ENCODE data around the gene HNRNPA2B1. TPM values are rescaled to one million over a fixed set of nuclear protein-coding genes. Genes with fewer than 3 reads are reported as not detected.
"Not testable (repeated sequence)": the region's sequence is repeated elsewhere in the genome, so short reads cannot be mapped to it uniquely, and the experiment has no call there.

HNRNPA2B1 gene
- total RNA-seq, 1 experiment from 2014 or later: 328 TPM

- DNase-seq (ENCODE audit: low read depth): peak; percentile 43
Observed at GRCh38 chr7:26198133-26198780, 2.3 kb downstream of the HNRNPA2B1 start.

- DNase-seq (ENCODE audit: low read depth): no peak
Observed at GRCh38 chr7:26197153-26198115, 3.1 kb downstream of the HNRNPA2B1 start.

GRCh38 chr7:26195867-26196657 is 4.5 kb downstream of the HNRNPA2B1 start:
- no peak for DNase-seq (ENCODE audit: low read depth)

GRCh38 chr7:26195182-26195581 is 5.4 kb downstream of the HNRNPA2B1 start:
- no peak for DNase-seq (ENCODE audit: low read depth)

- DNase-seq (ENCODE audit: low read depth): not testable (repeated sequence)
Observed at GRCh38 chr7:26194764-26195163, 5.8 kb downstream of the HNRNPA2B1 start.

- DNase-seq (ENCODE audit: low read depth): no peak
Observed at GRCh38 chr7:26193432-26194207, 6.9 kb downstream of the HNRNPA2B1 start.

- DNase-seq (ENCODE audit: low read depth): no peak
Observed at GRCh38 chr7:26192485-26193087, 8.0 kb downstream of the HNRNPA2B1 start.

GRCh38 chr7:26191974-26192479 is 8.5 kb downstream of the HNRNPA2B1 start:
- DNase-seq (ENCODE audit: low read depth): no peak

GRCh38 chr7:26191233-26191973 is 9.1 kb downstream of the HNRNPA2B1 start:
- DNase-seq (ENCODE audit: low read depth): no peak

- no peak for DNase-seq (ENCODE audit: low read depth)
Observed at GRCh38 chr7:26190417-26190869, 10.1 kb downstream of the HNRNPA2B1 start.

- DNase-seq (ENCODE audit: low read depth): no peak
Observed at GRCh38 chr7:26189697-26190096, 10.8 kb downstream of the HNRNPA2B1 start.

- no peak for DNase-seq (ENCODE audit: low read depth)
Observed at GRCh38 chr7:26188957-26189541, 11.5 kb downstream of the HNRNPA2B1 start.

- DNase-seq (ENCODE audit: low read depth): no peak
Observed at GRCh38 chr7:26188206-26188956, 12.2 kb downstream of the HNRNPA2B1 start.

GRCh38 chr7:26187380-26188205 is 13.0 kb downstream of the HNRNPA2B1 start:
- DNase-seq (ENCODE audit: low read depth): no peak

- no peak for DNase-seq (ENCODE audit: low read depth)
Observed at GRCh38 chr7:26186364-26187311, 13.9 kb downstream of the HNRNPA2B1 start.

- no peak for DNase-seq (ENCODE audit: low read depth)
Observed at GRCh38 chr7:26185844-26186180, 14.7 kb downstream of the HNRNPA2B1 start.
